ENCODE measurements around the gene COX6B1.
"Not testable (repeated sequence)": the region's sequence is repeated elsewhere in the genome, so short reads cannot be mapped to it uniquely, and the experiment has no call there.

- not testable (repeated sequence) for TF ChIP-seq POLR2A (IDR thresholded peaks at IDR 0.05; ENCODE audit: low read depth, low read length); POLR2AphosphoS5 (IDR thresholded peaks at IDR 0.05; ENCODE audit: low read depth, low read length); TAF1 (IDR thresholded peaks at IDR 0.05; ENCODE audit: low read depth, low read length); SPI1 (IDR thresholded peaks at IDR 0.05; ENCODE audit: low read depth, low read length); PAX5 (IDR thresholded peaks at IDR 0.05; ENCODE audit: insufficient read depth, low read length, severe bottlenecking)
Measured at GRCh38 chr19:35607170-35607569, 41.0 kb upstream of the COX6B1 start.
